MCF 10A (cell line): ENCODE data around the gene RBL2. TPM values are rescaled to one million over a fixed set of nuclear protein-coding genes. Genes with fewer than 3 reads are reported as not detected.

Experiments used
- BruUV-seq: library from RNA; stranded (reverse); fragments of 400-500 nt; replicated peaks from 2 replicates; lab custom pipeline; 2021; lab: Mats Ljungman, UMichigan
- CTCF ChIA-PET: fragments of 300-600 bp; sonication (Branson Sonifier 250); formaldehyde crosslinking; extraction: SDS; loops from one replicate; lab custom pipeline; 2021; ENCODE audit warnings: antibody characterized with exemption, inconsistent platforms; lab: Yijun Ruan, JAX
- POLR2A ChIA-PET: fragments of 300-600, 350-650 bp; sonication (Branson Sonifier 250); formaldehyde crosslinking; extraction: SDS; loops from one replicate; lab custom pipeline; 2020; ENCODE audit warnings: antibody characterized with exemption, inconsistent platforms; lab: Yijun Ruan, JAX
- DNase-seq: peaks from one replicate; pipeline ENCODE4 v3.0.0-alpha.2; 2018; ENCODE audit not compliant: unreplicated experiment
- H3K27ac Mint-ChIP-seq: one replicate; pipeline ENCODE4 v1.8.0; 2022; ENCODE audit warnings: mild to moderate bottlenecking, low read depth, mixed read lengths; ENCODE audit not compliant: unreplicated experiment
- H3K27me3 Mint-ChIP-seq: one replicate; pipeline ENCODE4 v1.8.0; 2022; ENCODE audit warnings: mixed read lengths; ENCODE audit not compliant: insufficient read depth, unreplicated experiment
- H3K36me3 Mint-ChIP-seq: one replicate; pipeline ENCODE4 v1.8.0; 2022; ENCODE audit warnings: mild to moderate bottlenecking, moderate library complexity, mixed read lengths; ENCODE audit not compliant: insufficient read depth, unreplicated experiment
- H3K4me1 Mint-ChIP-seq: one replicate; pipeline ENCODE4 v1.8.0; 2022; ENCODE audit warnings: mixed read lengths; ENCODE audit not compliant: insufficient read depth, unreplicated experiment
- H3K4me3 Mint-ChIP-seq: one replicate; pipeline ENCODE4 v1.8.0; 2022; ENCODE audit warnings: mild to moderate bottlenecking, moderate library complexity, mixed read lengths; ENCODE audit not compliant: unreplicated experiment
- H3K9me3 Mint-ChIP-seq: one replicate; pipeline ENCODE4 v1.8.0; 2022; ENCODE audit warnings: mixed read lengths; ENCODE audit not compliant: unreplicated experiment
- CTCF ChIP-seq: fragments of 200-600 bp; IDR thresholded peaks from one replicate; pipeline ENCODE4 v1.8.0; 2022; ENCODE audit warnings: antibody characterized with exemption, mild to moderate bottlenecking; ENCODE audit not compliant: unreplicated experiment
- intact Hi-C: fragments of 100-400 bp; cut with micrococcal nuclease; formaldehyde crosslinking; loops from 2 replicates; pipeline ENCODE4 v1.14.1; 2022
- total RNA-seq: library from RNA; stranded (reverse); gene quantifications from 2 replicates; pipeline ENCODE4 v1.2.3, GENCODE V29; 2022

The RBL2 gene
- total RNA-seq, 1 experiment from 2014 or later: 28.5 TPM

- H3K36me3 Mint-ChIP-seq: peaks cover 17% of the 10 kb centered on the region
- H3K9me3 Mint-ChIP-seq: no peaks in the 10 kb centered on the region
- BruUV-seq: no TSS peak
- POLR2A ChIA-PET: interaction anchor here (0.5 to 3.3 kb wide), 9 partner anchors 14 to 1670 kb away, joined by 3 to 27 read pairs (median 4); partner anchors contain the start of genes IRX5 and RBL2
- CTCF ChIA-PET: interaction anchor here (0.7 kb wide), 2 partner anchors 331 to 1040 kb away, joined by 3 to 4 read pairs; no protein-coding TSS in a partner anchor
- H3K27ac Mint-ChIP-seq: peak within 1 kb of the TSS; percentile 88
- no peak for DNase-seq
- no peak for TF ChIP-seq CTCF
- H3K27me3 Mint-ChIP-seq: no peaks in the 10 kb centered on the region
- H3K4me3 Mint-ChIP-seq: peak within 1 kb of the TSS; percentile 70
- intact Hi-C loops: loop anchor here (5.0 to 10.0 kb wide), 2 partner anchors 65 to 178 kb away; no protein-coding TSS in a partner anchor
- peaks cover 23% of the 10 kb centered on the region for H3K4me1 Mint-ChIP-seq
Measured at GRCh38 chr16:53502331-53503269, 68.3 kb downstream of the RBL2 start, which contains the start of gene AKTIP. Gene AKTIP (minus strand): TSS chr16:53503209. CDS start chr16:53500259, 2,950 bp downstream.

GRCh38 chr16:53503270-53503923, 69.1 kb downstream of the RBL2 start:
- peak; percentile 100 for DNase-seq
- Mint-ChIP-seq H3K9me3 (no peaks in the 10 kb centered on the region), H3K4me3 (peak overlapping the region; percentile 70), H3K27me3 (no peaks in the 10 kb centered on the region), H3K27ac (peak overlapping the region; percentile 88), H3K36me3 (peaks cover 9% of the 10 kb centered on the region), H3K4me1 (peaks cover 23% of the 10 kb centered on the region)
- BruUV-seq: no TSS peak
- POLR2A ChIA-PET: interaction anchor here (0.7 to 3.3 kb wide), 6 partner anchors 27 to 1427 kb away, joined by 3 to 27 read pairs (median 4); partner anchors contain the start of genes IRX5 and RBL2
- intact Hi-C loops: loop anchor here (5.0 to 10.0 kb wide), 2 partner anchors 66 to 179 kb away; no protein-coding TSS in a partner anchor
- CTCF ChIA-PET: interaction anchor here (0.7 kb wide), 1 partner anchor 1040 kb away, joined by 3 read pairs; no protein-coding TSS in a partner anchor
- no peak for TF ChIP-seq CTCF

GRCh38 chr16:53503991-53504663, 69.9 kb downstream of the RBL2 start:
- H3K27ac Mint-ChIP-seq: peak overlapping the region; percentile 88

More at GRCh38 chr16:53503991-53504663, 69.9 kb downstream of the RBL2 start:
- CTCF ChIA-PET: no interaction called here
- Mint-ChIP-seq H3K4me3 (peak overlapping the region; percentile 70), H3K4me1 (peaks cover 23% of the 10 kb centered on the region), H3K36me3 (peaks cover 6% of the 10 kb centered on the region), H3K9me3 (no peaks in the 10 kb centered on the region), H3K27me3 (no peaks in the 10 kb centered on the region)
- peak; percentile 6 for DNase-seq
- BruUV-seq: TSS peak; percentile 85
- intact Hi-C loops: loop anchor here (5.0 to 10.0 kb wide), 2 partner anchors 67 to 179 kb away; no protein-coding TSS in a partner anchor
- TF ChIP-seq CTCF: no peak
- POLR2A ChIA-PET: interaction anchor here (0.7 to 3.3 kb wide), 6 partner anchors 14 to 1426 kb away, joined by 3 to 27 read pairs (median 3); partner anchors contain the start of genes IRX5 and RBL2
